SK-N-SH (cell line): ENCODE data around the gene SLC2A13. TPM values are rescaled to one million over a fixed set of nuclear protein-coding genes. Genes with fewer than 3 reads are reported as not detected.

Experiments used
- CTCF ChIA-PET: fragments of 300-600, 350-600 bp; formaldehyde crosslinking; extraction: SDS; loops from one replicate; lab custom pipeline; 2021; lab: Yijun Ruan, JAX
- POLR2A ChIA-PET: fragments of 350-600 bp; sonication (Branson Sonifier 250); formaldehyde crosslinking; extraction: SDS; loops from one replicate; lab custom pipeline; 2020; ENCODE audit warnings: antibody characterized with exemption, inconsistent platforms; lab: Yijun Ruan, JAX
- DNase-seq: peaks from one replicate; pipeline ENCODE4 v3.0.0; 2012
- H2AFZ ChIP-seq: fragments of 200-600 bp; sonication (generic); 2 replicates; pipeline ENCODE4 v1.8.1; 2016; ENCODE audit warnings: antibody characterized with exemption, mild to moderate bottlenecking, low read depth
- H3F3A ChIP-seq: fragments of 200-600 bp; sonication (generic); replicated peaks from 2 replicates; pipeline ENCODE3; 2016; ENCODE audit warnings: antibody characterized with exemption, mild to moderate bottlenecking; ENCODE audit not compliant: insufficient read depth
- H3K27ac ChIP-seq, 2 experiments: fragments of 200-500 bp in 1 of 2; fragments of 200-600 bp in 1 of 2; sonication (Bioruptor generic) in 1 of 2; sonication (generic), shearing (Covaris generic) in 1 of 2; 2 replicates each; pipeline versions ENCODE4 v1.5.1 to v1.6.1; 2014 to 2016; ENCODE audit warnings: low read depth in 2 of 2, inconsistent platforms in 1 of 2, low read length in 1 of 2, mild to moderate bottlenecking in 1 of 2, mixed read lengths in 1 of 2
- H3K27me3 ChIP-seq: fragments of 200-600 bp; sonication (generic), shearing (Covaris generic); 2 replicates; pipeline ENCODE4 v1.6.1; 2016; ENCODE audit warnings: mixed run types; ENCODE audit not compliant: insufficient read depth
- H3K36me3 ChIP-seq, 2 experiments: fragments of 200-500 bp in 1 of 2; fragments of 200-600 bp in 1 of 2; sonication (Bioruptor generic) in 1 of 2; sonication (generic) in 1 of 2; replicated peaks in 1 of 2; 2 replicates each; pipeline versions ENCODE3 to v1.5.1; 2014 to 2016; ENCODE audit warnings: low read length in 1 of 2, mild to moderate bottlenecking in 1 of 2; ENCODE audit not compliant: insufficient read depth in 2 of 2, control insufficient read depth in 1 of 2
- H3K4me1 ChIP-seq, 2 experiments: fragments of 200-500 bp in 1 of 2; fragments of 200-600 bp in 1 of 2; sonication (Bioruptor generic) in 1 of 2; sonication (generic), shearing (Covaris generic) in 1 of 2; 2 replicates each; pipeline versions ENCODE4 v1.5.1 to v1.6.1; 2014 to 2016; ENCODE audit warnings: low read depth in 1 of 2, low read length in 1 of 2, mixed run types in 1 of 2; ENCODE audit not compliant: insufficient read depth in 2 of 2, control insufficient read depth in 1 of 2
- H3K4me2 ChIP-seq: fragments of 200-600 bp; sonication (generic), shearing (Covaris generic); 2 replicates; pipeline ENCODE4 v1.6.1; 2017; ENCODE audit warnings: mixed run types
- H3K4me3 ChIP-seq, 2 experiments: fragments of 200-500 bp in 1 of 2; fragments of 200-600 bp in 1 of 2; sonication (Bioruptor generic) in 1 of 2; sonication (generic), shearing (Covaris generic) in 1 of 2; 2 replicates each; pipeline versions ENCODE4 v1.5.1 to v1.8.1; 2014 to 2016; ENCODE audit warnings: low read depth in 2 of 2, inconsistent platforms in 1 of 2, low read length in 1 of 2, mild to moderate bottlenecking in 1 of 2, mixed read lengths in 1 of 2, moderate library complexity in 1 of 2
- H3K79me2 ChIP-seq: fragments of 200-600 bp; sonication (generic); 2 replicates; pipeline ENCODE4 v1.8.1; 2017; ENCODE audit warnings: mild to moderate bottlenecking; ENCODE audit not compliant: insufficient read depth
- H3K9ac ChIP-seq: fragments of 200-600 bp; sonication (generic); 2 replicates; pipeline ENCODE4 v1.6.1; 2017; ENCODE audit warnings: mixed run types
- H3K9me2 ChIP-seq: fragments of 200-600 bp; sonication (generic); 2 replicates; pipeline ENCODE4 v1.6.1; 2017; ENCODE audit warnings: mixed run types
- H3K9me3 ChIP-seq: fragments of 200-600 bp; sonication (generic); 2 replicates; pipeline ENCODE4 v1.6.1; 2017; ENCODE audit warnings: mixed run types, mild to moderate bottlenecking, moderate library complexity
- H4K20me1 ChIP-seq: fragments of 200-600 bp; sonication (generic); 2 replicates; pipeline ENCODE4 v1.6.1; 2017; ENCODE audit warnings: mild to moderate bottlenecking, mixed run types; ENCODE audit not compliant: insufficient read depth
- CHD2 ChIP-seq: fragments of 150-350 bp; IDR thresholded peaks from 2 replicates; pipeline ENCODE4 v1.6.1; 2018; ENCODE audit warnings: low read length; ENCODE audit not compliant: partially characterized antibody
- CTCF ChIP-seq: fragments of 200-600 bp; sonication (generic); IDR thresholded peaks from 2 replicates; pipeline ENCODE4 v1.6.1; 2017; ENCODE audit warnings: antibody characterized with exemption, mild to moderate bottlenecking, moderate library complexity
- GATA2 ChIP-seq: sonication (generic); formaldehyde crosslinking; IDR thresholded peaks from 2 replicates; pipeline ENCODE4 v1.5.0; 2020; ENCODE audit warnings: mild to moderate bottlenecking, missing genetic modification reagents
- JUND ChIP-seq: IDR thresholded peaks from 2 replicates; pipeline ENCODE4 v1.4.0; 2012
- MAX ChIP-seq: IDR thresholded peaks from 2 replicates; pipeline ENCODE4 v1.4.0; 2012; ENCODE audit warnings: low read depth
- MEF2A ChIP-seq: IDR thresholded peaks from 2 replicates; pipeline ENCODE4 v1.4.0; 2012; ENCODE audit warnings: low read depth, borderline replicate concordance
- MXI1 ChIP-seq: IDR thresholded peaks from 2 replicates; pipeline ENCODE4 v1.6.1; 2012; ENCODE audit warnings: mild to moderate bottlenecking, low read depth, low read length, improper control_type of control experiment
- NFIC ChIP-seq: IDR thresholded peaks from 2 replicates; pipeline ENCODE4 v1.4.0; 2012; ENCODE audit warnings: borderline replicate concordance
- NRF1 ChIP-seq: IDR thresholded peaks from 2 replicates; pipeline ENCODE4 v1.6.1; 2012; ENCODE audit warnings: low read depth, mild to moderate bottlenecking, low read length
- RAD21 ChIP-seq: IDR thresholded peaks from 2 replicates; pipeline ENCODE4 v1.6.1; 2012; ENCODE audit warnings: mild to moderate bottlenecking, low read length
- RCOR1 ChIP-seq: fragments of 150-350 bp; IDR thresholded peaks from 2 replicates; pipeline ENCODE4 v1.6.1; 2017; ENCODE audit warnings: antibody characterized with exemption, low read length
- RFX5 ChIP-seq: IDR thresholded peaks from 2 replicates; pipeline ENCODE4 v1.6.1; 2012; ENCODE audit warnings: mild to moderate bottlenecking, improper control_type of control experiment, low read length
- SMC3 ChIP-seq: IDR thresholded peaks from 2 replicates; pipeline ENCODE4 v1.6.1; 2012; ENCODE audit warnings: low read depth, low read length, improper control_type of control experiment
- TCF12 ChIP-seq: IDR thresholded peaks from 2 replicates; pipeline ENCODE4 v1.4.0; 2012
- TEAD4 ChIP-seq: IDR thresholded peaks from 2 replicates; pipeline ENCODE4 v1.4.0; 2012; ENCODE audit warnings: mild to moderate bottlenecking, borderline replicate concordance; ENCODE audit not compliant: insufficient read depth
- YY1 ChIP-seq: IDR thresholded peaks from 2 replicates; pipeline ENCODE4 v1.4.0; 2012; ENCODE audit warnings: low read depth, mild to moderate bottlenecking
- ZBTB33 ChIP-seq: IDR thresholded peaks from 2 replicates; pipeline ENCODE4 v1.4.0; 2012; ENCODE audit warnings: low read depth, borderline replicate concordance
- WGBS: methylation state at CpG from one replicate; pipeline ENCODE4 v1.1.6; 2017; ENCODE audit warnings: low lambda C conversion rate; 5-methylcytosine and 5-hydroxymethylcytosine counted together
- polyA plus RNA-seq, 3 experiments: library from polyadenylated mRNA; depleted of rRNA; stranded (reverse); fragments of >200 nt; gene quantifications; 2 replicates each; pipeline ENCODE4 v1.2.3, GENCODE V29; 2012

Gene SLC2A13
- polyA plus RNA-seq, 1 of the 3 experiments (the other 2 are of a cell fraction), result 0.21 TPM

GRCh38 chr12:40107098-40107802, 1.4 kb upstream of the SLC2A13 start:
- 25% methylated on average over 19 of the region's 19 CpGs for WGBS
- Histone ChIP-seq H4K20me1 (no peaks in the 10 kb centered on the region), H3K79me2 (no peaks in the 10 kb centered on the region), H3K9me2 (no peaks in the 10 kb centered on the region), H3K27me3 (no peaks in the 10 kb centered on the region)
- CTCF ChIA-PET, result interaction anchor here (0.6 to 4.0 kb wide), 39 partner anchors 9 to 391 kb away, joined by 3 to 51 read pairs (median 4); no protein-coding TSS in a partner anchor
- peak; percentile 79 for TF ChIP-seq SMC3
- no peak for TF ChIP-seq ZBTB33
- TF ChIP-seq JUND, result no peak
- TF ChIP-seq YY1, result no peak
- peak; percentile 38; the same call in 1 of the 2 replicates for TF ChIP-seq MXI1
- no peak for TF ChIP-seq RCOR1
- TF ChIP-seq TEAD4, result no peak
- TF ChIP-seq TCF12, result 0 out of 2 replicates have a peak, but pooled peaks have one; percentile 6
- peak; percentile 95 for TF ChIP-seq MAX
- peak; percentile 95 for TF ChIP-seq CTCF
- TF ChIP-seq GATA2 (CRISPR knock-in tag), result peak; percentile 25; the same call in 1 of the 2 replicates
- TF ChIP-seq CHD2, result no peak
- no peak for TF ChIP-seq RFX5
- no peak for TF ChIP-seq MEF2A
- no peak for TF ChIP-seq NRF1
- TF ChIP-seq RAD21, result peak; percentile 79
- TF ChIP-seq NFIC, result no peak
- TF ChIP-seq, all 33 proteins: peak for 7
- Histone ChIP-seq H3F3A (peaks cover 8% of the 10 kb centered on the region), H3K4me1 (peaks cover 0 to 8% of the 10 kb centered on the region in 2 experiments; a peak in 2 of 4 replicates), H3K9me3 (no peaks in the 10 kb centered on the region), H3K27ac (no peak overlapping the region), H3K4me2 (peak overlapping the region; percentile 38; the same call in 1 of the 2 replicates), H3K4me3 (peak overlapping the region; percentile 23 to 46), H3K9ac (no peak overlapping the region), H3K36me3 (no peaks in the 10 kb centered on the region), H2AFZ (peak overlapping the region; percentile 36)
- peak; percentile 70 for DNase-seq
- POLR2A ChIA-PET, result no interaction called here
